NB4 (cell line): ENCODE measurements around the gene CDK14.

ENCODE experiments used
- DNase-seq: peaks from one replicate; pipeline ENCODE4 v3.0.0; 2010; ENCODE audit warnings: low read depth
- H3K4me3 ChIP-seq: one replicate; pipeline ENCODE4 v1.5.1; 2011; ENCODE audit warnings: mild to moderate bottlenecking, low read depth, low read length, moderate library complexity
- MAX ChIP-seq: IDR thresholded peaks from 2 replicates; pipeline ENCODE4 v1.6.1; 2011; ENCODE audit warnings: low read depth, low read length
- MYC ChIP-seq: IDR thresholded peaks from 2 replicates; pipeline ENCODE4 v1.6.1; 2011; ENCODE audit warnings: low read depth, low read length
- POLR2A ChIP-seq: IDR thresholded peaks from 2 replicates; pipeline ENCODE4 v1.6.1; 2011; ENCODE audit warnings: mild to moderate bottlenecking; ENCODE audit not compliant: insufficient read length; ENCODE audit errors: extremely low read depth
- TF ChIP-seq, protein P1 (sequence below): IDR thresholded peaks from one replicate; pipeline ENCODE4 v1.5.1; 2012; ENCODE audit warnings: low read depth, low read length

CDK14 gene

DNA sequence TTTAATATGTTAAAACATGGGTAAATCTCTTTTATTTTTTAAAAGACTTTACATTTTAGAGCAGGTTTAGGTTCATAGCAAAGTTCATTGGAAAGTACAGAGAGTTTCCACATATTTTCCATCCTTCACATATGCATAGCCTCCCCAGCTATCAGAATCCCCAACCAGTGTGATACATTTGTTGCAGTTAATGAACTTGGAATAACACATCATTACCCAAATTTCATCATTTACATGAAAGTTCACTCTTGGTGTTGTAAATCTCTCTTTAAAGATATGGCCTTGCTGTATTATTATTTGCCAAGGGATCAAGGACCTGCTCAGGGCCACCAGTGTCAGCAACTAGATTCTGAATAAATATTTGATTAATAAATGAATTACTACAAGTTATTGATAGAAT lies 263.4 kb downstream of the CDK14 start:
- TF ChIP-seq MYC, result no peak
- TF ChIP-seq MAX, result no peak
- no peak for TF ChIP-seq POLR2A
- TF ChIP-seq, protein P1, sequence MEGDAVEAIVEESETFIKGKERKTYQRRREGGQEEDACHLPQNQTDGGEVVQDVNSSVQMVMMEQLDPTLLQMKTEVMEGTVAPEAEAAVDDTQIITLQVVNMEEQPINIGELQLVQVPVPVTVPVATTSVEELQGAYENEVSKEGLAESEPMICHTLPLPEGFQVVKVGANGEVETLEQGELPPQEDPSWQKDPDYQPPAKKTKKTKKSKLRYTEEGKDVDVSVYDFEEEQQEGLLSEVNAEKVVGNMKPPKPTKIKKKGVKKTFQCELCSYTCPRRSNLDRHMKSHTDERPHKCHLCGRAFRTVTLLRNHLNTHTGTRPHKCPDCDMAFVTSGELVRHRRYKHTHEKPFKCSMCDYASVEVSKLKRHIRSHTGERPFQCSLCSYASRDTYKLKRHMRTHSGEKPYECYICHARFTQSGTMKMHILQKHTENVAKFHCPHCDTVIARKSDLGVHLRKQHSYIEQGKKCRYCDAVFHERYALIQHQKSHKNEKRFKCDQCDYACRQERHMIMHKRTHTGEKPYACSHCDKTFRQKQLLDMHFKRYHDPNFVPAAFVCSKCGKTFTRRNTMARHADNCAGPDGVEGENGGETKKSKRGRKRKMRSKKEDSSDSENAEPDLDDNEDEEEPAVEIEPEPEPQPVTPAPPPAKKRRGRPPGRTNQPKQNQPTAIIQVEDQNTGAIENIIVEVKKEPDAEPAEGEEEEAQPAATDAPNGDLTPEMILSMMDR, result no peak
- no peak for DNase-seq
- H3K4me3 ChIP-seq, result no peak overlapping the region

DNA sequence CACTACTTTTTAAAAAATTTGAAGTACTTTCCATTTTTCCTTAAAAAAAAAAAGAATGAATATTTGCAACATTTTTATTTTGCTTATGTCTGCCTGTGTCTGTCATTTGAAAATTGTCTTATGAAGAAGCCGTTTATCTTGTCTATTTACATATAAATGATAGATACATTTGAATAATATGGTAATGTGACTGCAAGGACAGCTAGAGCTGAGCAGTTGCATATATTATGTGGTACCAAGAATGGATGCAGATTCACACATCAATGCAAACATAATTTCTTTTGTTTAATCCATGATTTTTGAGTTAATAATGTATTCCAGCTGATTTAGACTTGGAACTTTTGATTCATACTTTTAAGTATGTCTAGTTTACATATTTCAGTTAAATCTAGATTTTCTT lies 268.0 kb downstream of the CDK14 start:
- TF ChIP-seq MAX, result no peak
- TF ChIP-seq MYC, result no peak
- no peak for TF ChIP-seq POLR2A
- TF ChIP-seq, protein P1, result no peak
- DNase-seq, result no peak
- no peak overlapping the region for H3K4me3 ChIP-seq

DNA sequence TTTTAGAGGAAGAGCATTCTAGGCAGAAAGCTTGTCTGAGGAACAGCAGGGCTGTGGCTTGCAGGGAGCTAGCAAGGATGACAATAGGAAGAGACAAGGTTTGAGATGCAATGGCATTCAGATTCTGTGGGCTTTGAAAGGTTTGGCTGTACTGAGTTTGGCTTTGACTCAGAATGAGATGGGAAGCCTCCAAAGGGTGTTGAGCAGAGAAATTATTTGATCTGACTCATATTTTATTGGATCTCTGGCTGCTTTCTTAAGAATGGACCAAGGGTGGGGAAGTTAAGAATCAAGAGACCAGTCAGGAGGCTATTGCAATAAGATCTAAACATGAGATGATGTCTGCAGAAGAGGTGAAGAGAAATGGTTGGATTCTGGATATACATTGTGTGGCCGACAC lies 273.2 kb downstream of the CDK14 start:
- no peak for DNase-seq
- TF ChIP-seq MYC (no peak), POLR2A (no peak), MAX (no peak)
- TF ChIP-seq, protein P1, result no peak
- no peak overlapping the region for H3K4me3 ChIP-seq

GRCh38 chr7:90876701-90877100 lies 280.6 kb downstream of the CDK14 start:
- H3K4me3 ChIP-seq, result no peak overlapping the region
- TF ChIP-seq POLR2A, result no peak
- TF ChIP-seq MYC, result no peak
- TF ChIP-seq, protein P1, result no peak
- TF ChIP-seq MAX, result no peak
- DNase-seq, result no peak

- no peak for DNase-seq
- no peak for TF ChIP-seq MAX
- TF ChIP-seq, protein P1, result no peak
- TF ChIP-seq MYC, result no peak
- TF ChIP-seq POLR2A, result no peak
These were observed 281.1 kb downstream of the CDK14 start for GRCh38 chr7:90877201-90877600.

DNA sequence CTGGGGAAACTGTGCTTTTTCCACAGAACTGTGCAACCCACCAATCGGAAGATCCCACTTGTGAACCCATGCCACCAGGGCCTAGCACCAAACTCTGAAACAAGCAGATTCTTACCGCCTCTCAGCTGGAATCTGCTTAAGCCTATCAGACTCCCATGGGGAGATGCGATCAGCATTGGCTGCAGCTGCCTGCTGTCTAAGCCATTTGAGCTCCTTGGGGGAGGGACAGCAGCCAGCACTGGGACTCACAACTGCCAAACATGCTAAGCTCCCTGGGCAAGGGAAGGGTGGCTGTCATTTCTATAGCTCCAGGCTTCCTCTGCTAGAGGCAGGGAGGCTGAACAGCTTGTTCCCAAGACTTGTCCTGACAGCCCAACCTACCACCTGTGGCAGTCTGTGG lies 283.8 kb downstream of the CDK14 start:
- no peak for TF ChIP-seq MAX
- no peak for TF ChIP-seq MYC
- TF ChIP-seq POLR2A, result no peak
- TF ChIP-seq, protein P1, result no peak
- H3K4me3 ChIP-seq, result no peak overlapping the region
- no peak for DNase-seq

More at GRCh38 chr7:90877201-90877600, 281.1 kb downstream of the CDK14 start:
- no peak overlapping the region for H3K4me3 ChIP-seq
